NOMO-1 treated with dmso at 0.1 percent for 144 hours (cell line): ENCODE data around the gene ZFP90.
A peak's percentile ranks its signal among the peaks of the same experiment; 100 is the strongest.

Source experiments
- DNase-seq: peaks from one replicate; lab custom pipeline; 2025; ENCODE audit not compliant: unreplicated experiment; lab: John Stamatoyannopoulos, UW

ZFP90 gene

DNA sequence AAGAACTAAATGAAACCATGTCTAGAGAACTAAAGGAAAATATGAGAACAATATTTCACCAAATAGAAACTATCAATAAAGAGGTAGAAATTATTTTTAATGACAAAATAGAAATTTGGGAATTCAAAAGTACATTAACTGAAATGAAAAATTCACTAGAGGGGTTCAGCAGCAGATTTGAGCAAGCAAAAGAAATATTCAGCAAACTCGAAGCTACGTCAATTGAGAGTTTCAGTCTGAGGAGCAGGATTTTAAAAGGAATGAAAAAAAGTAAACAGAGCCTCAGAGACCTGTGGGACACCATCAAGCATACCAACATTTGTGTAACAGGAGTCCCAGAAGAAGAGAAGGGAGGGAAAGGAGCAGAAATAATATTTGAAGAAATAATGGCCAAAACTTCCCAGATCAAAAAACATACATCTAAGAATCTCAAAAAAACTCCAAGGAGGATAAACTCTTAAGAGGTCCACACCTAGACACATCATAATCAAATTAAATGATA lies 38.3 kb downstream of the ZFP90 start:
- no peak for DNase-seq

DNA sequence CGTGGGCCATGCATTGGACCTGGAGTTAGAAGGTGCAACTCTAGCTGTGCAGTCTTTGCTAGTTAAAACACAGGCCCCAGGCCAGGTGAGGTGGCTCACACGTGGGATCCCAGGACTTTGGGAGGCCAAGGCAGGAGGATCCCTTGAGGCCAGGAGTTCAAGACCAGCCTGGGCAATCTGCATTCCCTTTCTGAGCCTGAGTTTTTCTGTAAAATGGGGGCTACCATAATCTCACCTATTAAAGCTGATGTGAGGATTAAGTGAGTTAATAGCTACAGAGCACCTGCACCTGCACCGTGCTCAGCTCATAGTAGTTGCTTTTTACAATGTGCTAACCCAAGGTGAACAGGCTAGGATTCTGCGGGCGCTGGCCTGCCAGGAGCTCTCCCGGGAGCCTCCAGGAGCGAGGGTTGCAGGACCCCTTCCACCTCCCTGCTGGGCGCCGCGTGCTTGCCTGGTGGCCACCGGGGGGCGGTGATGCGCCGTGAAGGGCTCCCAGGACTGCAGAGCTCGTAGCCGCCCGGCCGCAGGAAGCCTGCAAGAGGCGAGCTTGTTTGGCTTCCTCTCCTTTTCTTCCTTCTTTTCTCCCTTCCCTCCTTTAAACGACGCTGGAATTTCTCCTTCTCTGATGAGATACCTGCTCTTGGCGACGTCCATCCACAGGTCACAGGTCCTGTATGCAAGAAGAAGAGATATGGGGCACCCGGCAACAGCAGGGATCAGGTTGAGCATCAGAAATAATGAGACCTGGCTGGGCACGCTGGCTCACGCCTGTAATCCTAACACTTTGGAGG lies 51.3 kb downstream of the ZFP90 start:
- DNase-seq, result peak; percentile 15

DNA sequence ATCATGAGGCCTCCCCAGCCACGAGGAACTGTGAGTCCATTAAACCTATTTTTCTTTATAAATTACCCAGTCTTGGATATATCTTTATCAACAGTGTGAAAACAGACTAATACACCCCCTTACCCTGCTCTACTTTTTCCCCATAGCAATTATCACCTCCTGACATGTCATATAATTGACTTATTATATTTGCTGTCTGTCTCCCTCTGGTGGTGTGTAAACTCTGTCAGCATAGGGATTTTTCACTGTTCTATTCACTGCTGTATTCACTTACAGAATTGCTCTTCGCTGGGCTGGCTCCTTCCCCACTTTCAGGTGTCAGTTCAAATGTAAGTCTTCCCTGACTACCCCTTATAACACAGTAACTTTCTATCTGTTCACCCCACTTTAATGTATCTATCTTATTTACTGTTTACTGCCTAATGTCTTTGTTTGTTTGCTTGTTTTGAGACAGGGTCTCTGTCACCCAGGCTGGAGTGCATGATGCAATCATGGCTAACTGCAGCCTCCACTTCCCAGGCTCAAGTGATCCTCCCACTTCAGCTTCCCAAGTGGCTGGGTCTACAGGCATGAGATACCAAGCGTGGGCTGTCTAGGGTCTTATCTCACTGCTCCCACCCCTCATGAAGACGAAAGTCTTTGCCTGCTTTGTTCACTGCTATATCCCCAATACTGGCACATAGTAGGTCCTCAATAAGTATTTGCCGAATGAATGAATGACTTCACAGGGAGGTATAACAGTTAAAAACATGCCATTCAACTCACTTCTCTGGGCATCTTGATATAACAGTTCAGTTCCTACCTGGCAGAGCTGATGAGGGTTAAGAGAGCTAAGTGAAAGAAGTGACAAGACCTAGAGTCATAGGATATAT lies 53.6 kb downstream of the ZFP90 start:
- DNase-seq, result no peak

GRCh38 chr16:68596266-68596665 lies 57.2 kb downstream of the ZFP90 start:
- DNase-seq, result no peak

DNA sequence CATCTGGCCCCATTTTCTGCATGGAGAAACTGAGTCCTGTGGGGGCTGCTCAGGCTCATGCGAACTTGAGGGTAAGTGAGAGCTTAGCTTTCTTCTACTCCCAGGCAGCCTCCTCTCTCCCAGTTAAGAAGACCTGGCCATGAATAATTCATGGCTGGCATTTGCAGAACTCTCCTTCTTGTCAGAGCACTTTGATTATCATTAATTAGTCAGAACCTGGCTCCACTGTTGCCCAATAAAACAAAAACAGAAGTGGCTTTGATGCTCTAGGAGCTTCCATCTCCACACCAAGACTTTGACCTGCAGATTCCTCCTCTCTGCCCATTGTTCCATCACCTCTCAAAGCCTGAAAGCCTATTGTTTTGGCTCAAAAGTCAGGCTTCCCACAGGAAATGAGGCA lies 60.5 kb downstream of the ZFP90 start:
- no peak for DNase-seq

DNA sequence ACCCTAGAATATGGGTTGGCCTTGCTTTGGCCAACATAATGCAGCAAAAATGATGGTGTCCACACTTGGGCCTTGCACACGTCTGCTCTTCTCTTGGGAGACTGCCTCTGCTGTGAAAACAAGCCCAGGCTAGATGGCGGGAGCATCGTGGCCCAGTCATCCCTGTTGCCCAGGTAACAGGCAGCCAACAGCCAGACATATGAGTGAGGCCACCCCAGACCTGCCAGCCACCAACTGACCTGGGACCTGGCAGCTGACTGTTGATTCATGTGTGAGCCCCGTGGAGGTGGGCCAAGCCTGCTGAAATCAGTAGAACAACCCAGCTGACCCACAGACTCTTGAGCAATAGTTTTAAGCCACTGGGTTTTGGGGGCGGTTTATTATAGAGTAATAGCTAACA lies 66.7 kb downstream of the ZFP90 start:
- DNase-seq, result no peak

GRCh38 chr16:68607443-68607842 lies 68.4 kb downstream of the ZFP90 start:
- no peak for DNase-seq

GRCh38 chr16:68608330-68608729 lies 69.2 kb downstream of the ZFP90 start:
- no peak for DNase-seq

GRCh38 chr16:68612996-68613395 lies 73.9 kb downstream of the ZFP90 start:
- no peak for DNase-seq

DNA sequence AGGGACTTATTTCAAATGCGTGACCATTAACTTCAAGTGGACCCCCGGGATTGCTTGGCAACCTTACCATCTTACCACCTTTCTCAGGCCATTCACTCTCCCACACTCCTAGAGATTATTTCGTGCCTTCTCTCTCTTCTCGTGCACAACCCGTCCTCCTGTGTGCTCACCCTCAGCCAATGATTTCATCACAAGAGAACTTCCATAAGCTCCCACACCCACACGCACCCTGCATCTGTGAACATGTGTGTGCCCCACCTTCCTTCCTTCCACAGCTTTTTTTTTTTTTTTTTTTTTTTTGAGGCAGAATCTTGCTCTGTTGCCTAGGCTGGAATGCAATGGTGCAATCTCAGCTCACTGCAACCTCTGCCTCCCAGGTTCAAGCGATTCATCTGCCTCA lies 78.6 kb downstream of the ZFP90 start:
- DNase-seq, result no peak
